LNCaP clone FGC (cell line): ENCODE results near the gene DMC1.

Source experiments
- DNase-seq: peaks from one replicate; pipeline ENCODE4 v3.0.0-alpha.2; 2011; ENCODE audit warnings: low read depth
- H3K4me3 ChIP-seq: 2 replicates; pipeline ENCODE4 v1.5.1; 2011; ENCODE audit warnings: mild to moderate bottlenecking, low read depth, low read length, control low read depth
- CTCF ChIP-seq: IDR thresholded peaks from 2 replicates; pipeline ENCODE4 v1.5.1; 2012; ENCODE audit warnings: mild to moderate bottlenecking; ENCODE audit not compliant: control insufficient read depth, insufficient read depth; ENCODE audit errors: extremely low read depth

Gene DMC1

DNA sequence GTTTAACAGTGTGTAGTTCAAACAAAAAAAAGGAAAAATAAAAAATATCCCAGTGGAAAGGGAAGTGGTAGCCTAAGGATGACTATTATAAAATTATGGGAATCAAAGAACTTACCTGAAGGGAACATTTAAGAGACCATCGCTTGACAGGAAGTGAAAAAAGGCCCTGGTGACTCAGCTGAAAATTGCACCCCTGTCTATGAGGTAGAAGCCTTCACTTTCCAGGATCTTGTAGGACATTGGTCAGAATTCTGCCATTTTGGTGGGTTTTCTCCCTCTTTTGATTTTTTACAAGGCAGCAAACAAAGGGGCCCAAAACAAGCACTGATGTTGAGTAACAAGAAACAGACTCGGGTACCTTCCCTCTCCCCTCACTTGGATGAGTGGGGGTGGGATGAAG, 79.5 kb downstream of the DMC1 start:
- H3K4me3 ChIP-seq = no peak overlapping the region
- no peak for DNase-seq
- TF ChIP-seq CTCF = no peak

DNA sequence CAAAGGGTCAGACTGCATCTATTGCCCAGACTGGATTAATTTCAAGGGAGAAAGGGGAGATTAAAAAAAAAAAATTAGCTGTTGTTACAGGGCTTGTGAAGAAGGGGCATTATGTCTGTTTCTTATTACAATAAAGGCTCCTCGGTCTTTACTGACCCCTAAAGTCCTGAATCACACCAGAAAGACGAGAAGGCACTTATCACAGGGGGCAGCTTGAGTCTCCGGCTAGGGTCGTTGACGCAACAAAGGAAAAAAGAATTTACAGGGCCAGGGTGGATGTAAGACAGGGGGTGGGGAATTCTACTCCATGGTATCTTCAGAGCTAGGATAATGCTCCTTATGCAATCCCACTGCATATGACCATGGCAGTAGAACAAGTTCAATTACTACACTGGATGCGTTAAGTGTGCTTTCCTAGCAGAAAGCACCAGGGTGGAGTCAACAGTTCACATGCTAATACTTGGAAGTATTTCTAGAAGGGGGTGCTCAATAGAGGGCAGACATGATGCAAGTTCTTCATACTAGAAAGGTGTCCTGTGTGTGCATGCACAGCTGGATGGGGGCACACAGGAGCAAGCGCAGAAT, 80.3 kb downstream of the DMC1 start:
- H3K4me3 ChIP-seq = no peak overlapping the region
- no peak for DNase-seq
- TF ChIP-seq CTCF = no peak

GRCh38 chr22:38489142-38489541, 80.8 kb downstream of the DMC1 start:
- H3K4me3 ChIP-seq = no peak overlapping the region
- no peak for DNase-seq
- no peak for TF ChIP-seq CTCF

DNA sequence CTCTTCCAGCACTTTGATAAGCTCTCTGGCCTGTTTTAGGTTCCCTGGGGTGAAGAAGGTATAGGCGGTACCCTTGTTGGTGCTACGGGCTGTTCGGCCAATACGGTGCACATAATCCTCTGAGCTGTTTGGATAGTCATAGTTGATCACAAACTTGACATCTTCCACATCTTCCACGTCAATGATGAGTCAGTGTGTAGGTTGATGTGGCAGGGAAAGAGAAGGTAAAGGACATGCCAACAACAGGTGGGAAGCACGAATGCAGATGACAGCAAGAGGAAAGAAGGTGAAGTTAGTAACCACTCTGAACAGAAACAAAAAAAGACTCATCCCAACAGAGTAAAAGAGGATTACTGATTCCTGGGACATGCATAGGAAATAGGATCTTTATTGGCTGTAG, 82.0 kb downstream of the DMC1 start:
- no peak overlapping the region for H3K4me3 ChIP-seq
- DNase-seq = no peak
- no peak for TF ChIP-seq CTCF

DNA sequence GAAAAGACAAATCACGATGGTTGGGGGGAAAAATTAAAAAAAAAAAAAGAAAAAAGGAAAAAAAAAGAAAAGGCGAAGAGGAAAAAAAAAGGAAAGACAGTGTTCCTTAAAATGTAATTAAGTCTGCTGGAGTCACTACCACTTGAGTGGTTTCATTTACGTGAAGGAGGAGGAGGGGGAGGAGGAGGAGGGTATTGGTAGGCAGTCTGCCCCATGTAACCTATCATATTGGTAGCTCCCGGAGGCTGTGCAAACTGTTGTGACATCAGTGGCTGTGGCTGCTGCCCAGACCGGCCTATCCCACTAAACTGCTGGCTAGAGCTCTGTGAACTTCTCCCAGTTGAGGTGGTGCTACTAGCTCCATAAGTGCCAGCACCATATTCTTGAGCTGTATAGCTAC, 84.2 kb downstream of the DMC1 start:
- no peak overlapping the region for H3K4me3 ChIP-seq
- no peak for TF ChIP-seq CTCF
- no peak for DNase-seq

- TF ChIP-seq CTCF = no peak
- no peak for DNase-seq
- no peak overlapping the region for H3K4me3 ChIP-seq
Measured at GRCh38 chr22:38484244-38484643, 85.7 kb downstream of the DMC1 start.

GRCh38 chr22:38482662-38483308, 87.2 kb downstream of the DMC1 start:
- TF ChIP-seq CTCF = no peak
- no peak for DNase-seq
- no peak overlapping the region for H3K4me3 ChIP-seq
